HG03469 (cell line): ENCODE data around the gene MARS2.
"Not testable (repeated sequence)": the region's sequence is repeated elsewhere in the genome, so short reads cannot be mapped to it uniquely, and the experiment has no call there.

ENCODE experiments used
- ATAC-seq: cut with Tn5 transposase; IDR thresholded peaks from one replicate; pipeline ENCODE4 v1.9.1; 2021; ENCODE audit warnings: mild to moderate bottlenecking, moderate library complexity, moderate number of reproducible peaks; ENCODE audit not compliant: unreplicated experiment

MARS2 gene

GRCh38 chr2:197705912-197706838, 1.0 kb downstream of the MARS2 start:
- no peak for ATAC-seq

GRCh38 chr2:197706839-197707207, 1.7 kb downstream of the MARS2 start:
- no peak for ATAC-seq

- no peak for ATAC-seq
Observed at GRCh38 chr2:197707316-197708213, 2.4 kb downstream of the MARS2 start.

DNA sequence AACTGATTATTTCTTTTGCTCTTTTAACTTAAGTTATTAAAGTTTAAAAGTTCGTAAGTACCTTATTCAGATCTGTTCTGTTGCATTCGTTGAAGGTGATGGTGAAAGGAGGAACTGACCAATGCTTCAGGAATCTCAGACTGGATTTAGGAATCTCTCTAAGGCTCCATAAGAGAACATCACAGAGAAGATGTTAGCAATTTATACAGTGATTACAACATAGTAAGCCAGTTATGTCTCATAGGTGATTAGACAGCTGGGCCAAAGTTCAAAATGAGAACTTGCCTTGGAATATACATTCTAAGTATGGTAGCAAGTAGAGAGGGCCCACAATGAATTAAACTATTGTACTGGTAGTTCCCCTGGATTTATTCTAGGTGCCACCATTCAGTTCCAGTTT, 3.2 kb downstream of the MARS2 start:
- no peak for ATAC-seq

- ATAC-seq: not testable (repeated sequence)
Observed at GRCh38 chr2:197709140-197709539, 4.0 kb downstream of the MARS2 start.

DNA sequence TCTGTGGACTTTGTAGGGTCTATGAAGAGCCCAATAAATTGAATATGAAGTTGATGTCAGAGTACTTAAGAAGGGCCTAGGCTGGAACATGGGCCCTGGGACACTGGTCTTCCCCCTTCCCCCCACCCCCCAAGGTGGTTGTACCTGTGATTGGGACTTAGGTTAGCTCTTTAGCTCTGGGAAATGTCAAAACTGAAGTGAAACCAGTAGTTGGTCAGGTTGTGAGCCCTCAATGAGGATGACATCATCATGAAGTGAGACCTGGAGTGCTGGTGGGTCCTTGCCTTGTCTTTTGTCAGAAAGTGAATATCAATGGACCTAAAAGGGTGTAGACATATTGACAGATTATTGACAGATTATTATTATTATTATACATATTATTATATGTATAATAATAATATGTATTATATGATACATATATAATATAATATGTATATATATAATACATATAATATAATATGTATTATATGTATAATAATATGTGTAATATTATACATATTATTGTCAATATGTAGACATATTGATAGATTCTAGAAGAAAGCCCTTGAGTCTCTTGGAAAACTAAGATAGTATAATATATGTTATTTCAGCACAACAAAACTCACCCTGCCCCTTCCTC, 5.4 kb downstream of the MARS2 start:
- ATAC-seq: peak; percentile 90

GRCh38 chr2:197711578-197711977, 6.4 kb downstream of the MARS2 start:
- no peak for ATAC-seq

DNA sequence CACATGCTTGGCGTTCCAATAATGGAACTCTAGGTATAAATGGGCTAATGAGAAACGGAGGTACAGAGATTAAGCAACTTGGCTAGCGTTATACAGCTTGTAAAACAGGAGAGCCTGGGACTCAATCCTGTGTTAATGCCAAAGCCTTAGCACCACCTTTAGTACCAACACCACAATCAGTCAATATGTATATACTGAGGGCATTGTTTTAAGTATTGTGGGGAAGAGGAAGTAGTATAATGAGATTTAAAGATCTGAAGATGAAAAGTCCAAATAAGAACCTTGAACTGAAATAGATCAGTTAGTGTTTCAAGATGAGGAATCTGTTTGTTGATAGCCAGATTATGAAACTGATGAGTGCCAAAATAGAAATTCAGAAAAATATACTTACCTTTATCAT, 8.1 kb downstream of the MARS2 start:
- ATAC-seq: no peak

GRCh38 chr2:197717863-197718262, 12.7 kb downstream of the MARS2 start:
- ATAC-seq: no peak

GRCh38 chr2:197727011-197727410, 21.8 kb downstream of the MARS2 start:
- ATAC-seq: no peak

DNA sequence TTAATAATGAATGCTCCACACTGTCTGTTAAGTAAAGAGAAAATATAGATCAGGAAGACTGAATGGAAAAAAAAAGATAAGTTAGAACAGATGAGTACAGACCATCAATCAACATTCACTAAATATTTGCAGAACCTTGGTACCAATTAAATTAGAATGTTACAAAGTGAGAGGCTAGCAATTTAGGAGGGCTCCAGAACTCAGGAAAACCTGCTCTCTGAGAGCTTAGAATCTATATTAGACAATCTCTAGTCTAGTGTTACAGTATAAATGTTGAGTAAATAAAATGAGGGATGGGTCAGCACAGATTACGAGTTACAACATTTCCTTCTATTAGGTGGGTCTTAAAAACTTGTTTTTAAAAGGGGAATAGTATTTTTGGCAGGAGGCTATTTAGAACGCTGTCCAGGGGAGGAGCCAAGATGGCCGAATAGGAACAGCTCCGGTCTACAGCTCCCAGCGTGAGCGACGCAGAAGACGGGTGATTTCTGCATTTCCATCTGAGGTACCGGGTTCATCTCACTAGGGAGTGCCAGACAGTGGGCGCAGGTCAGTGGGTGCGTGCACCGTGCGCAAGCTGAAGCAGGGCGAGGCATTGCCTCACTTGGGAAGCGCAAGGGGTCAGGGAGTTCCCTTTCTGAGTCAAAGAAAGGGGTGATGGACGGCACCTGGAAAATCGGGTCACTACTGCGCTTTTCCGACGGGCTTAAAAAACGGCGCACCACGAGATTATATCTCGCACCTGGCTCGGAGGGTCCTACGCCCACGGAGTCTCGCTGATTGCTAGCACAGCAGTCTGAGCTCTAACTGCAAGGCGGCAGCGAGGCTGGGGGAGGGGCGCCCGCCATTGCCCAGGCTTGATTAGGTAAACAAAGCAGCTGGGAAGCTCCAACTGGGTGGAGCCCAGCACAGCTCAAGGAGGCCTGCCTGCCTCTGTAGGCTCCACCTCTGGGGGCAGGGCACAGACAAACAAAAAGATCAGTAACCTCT, 23.7 kb downstream of the MARS2 start:
- ATAC-seq: not testable (repeated sequence)

- no peak for ATAC-seq
Observed at GRCh38 chr2:197740200-197740599, 35.0 kb downstream of the MARS2 start.
